Gastrocnemius medialis (tissue), 4 donors: ENCODE data around the gene WWOX.

Source experiments
- CTCF ChIP-seq, 5 experiments: fragments of 450-650 bp in 3 of 5; fragments of 200-600 bp in 2 of 5; sonication (generic) in 2 of 5; IDR thresholded peaks in 4 of 5; conservative IDR thresholded peaks in 1 of 5; 1 replicate in 4 of 5; 2 replicates in 1 of 5; pipeline ENCODE4 v1.5.1; 2016 to 2019; ENCODE audit warnings: antibody characterized with exemption in 5 of 5, mild to moderate bottlenecking in 3 of 5, moderate library complexity in 3 of 5
- POLR2A ChIP-seq, 2 donors: fragments of 450-650 bp; IDR thresholded peaks; one replicate each; pipeline ENCODE4 v1.6.1; 2017; ENCODE audit warnings: antibody characterized with exemption in 2 of 2, mild to moderate bottlenecking in 2 of 2, moderate library complexity in 2 of 2

- TF ChIP-seq CTCF (IDR thresholded peaks at IDR 0.05 in 4 of 5, conservative IDR thresholded peaks at IDR 0.05 in 1 of 5), result no peak
- TF ChIP-seq POLR2A (IDR thresholded peaks at IDR 0.05), result no peak
Observed at GRCh38 chr16:78435260-78435659, 335.8 kb downstream of the WWOX start.
